ENCODE measurements around the gene C6orf15. TPM values are rescaled to one million over a fixed set of nuclear protein-coding genes. Genes with fewer than 3 reads are reported as not detected.

The C6orf15 gene
- total RNA-seq, 1 experiment from 2014 or later, result not detected

- Histone ChIP-seq H3F3A (ENCODE audit: low read length, unreplicated experiment) (no peaks in the 10 kb centered on the region), H3K4me1 (ENCODE audit: insufficient read depth, low read length) (peaks cover 4% of the 10 kb centered on the region; the same call in 1 of the 2 replicates), H3K79me2 (ENCODE audit: low read length) (no peaks in the 10 kb centered on the region), H3K4me3 (ENCODE audit: low read length) (no peak overlapping the region), H4K20me1 (ENCODE audit: low read length) (no peaks in the 10 kb centered on the region), H3K9me2 (replicated peaks; ENCODE audit: low read length) (no peaks in the 10 kb centered on the region), H3K27me3 (ENCODE audit: low read length) (no peaks in the 10 kb centered on the region), H3K9ac (ENCODE audit: low read length) (no peak overlapping the region), H3K36me3 (ENCODE audit: low read depth, low read length) (no peaks in the 10 kb centered on the region), H3K4me2 (ENCODE audit: low read length) (no peak overlapping the region), H3K27ac (ENCODE audit: low read length) (no peak overlapping the region), H3K9me3 (ENCODE audit: low read length) (no peaks in the 10 kb centered on the region), H2AFZ (ENCODE audit: low read length) (no peak overlapping the region)
- ChIA-PET POLR2A (ENCODE audit: unreplicated experiment) (no interaction called here), CTCF (no interaction called here)
- no peak for DNase-seq
- TF ChIP-seq EZH2 (IDR thresholded peaks at IDR 0.05; ENCODE audit: low read length, unreplicated experiment) (no peak), CTCF (conservative IDR thresholded peaks at IDR 0.05; ENCODE audit: low read depth, low read length) (no peak), EZH2phosphoT487 (IDR thresholded peaks at IDR 0.05; ENCODE audit: borderline replicate concordance, low read length) (no peak)
- ATAC-seq, result no peak
- intact Hi-C loops (cut with micrococcal nuclease), result no loop called here
- BruUV-seq (replicated peaks), result no TSS peak
Observed at GRCh38 chr6:31142361-31142761, 30.0 kb upstream of the C6orf15 start.

- Histone ChIP-seq H3K9me3 (ENCODE audit: low read length) (no peaks in the 10 kb centered on the region), H3K9me2 (replicated peaks; ENCODE audit: low read length) (no peaks in the 10 kb centered on the region), H3K27me3 (ENCODE audit: low read length) (no peaks in the 10 kb centered on the region), H2AFZ (ENCODE audit: low read length) (no peak overlapping the region), H3K4me1 (ENCODE audit: insufficient read depth, low read length) (peaks cover 4% of the 10 kb centered on the region; the same call in 1 of the 2 replicates), H3K36me3 (ENCODE audit: low read depth, low read length) (no peaks in the 10 kb centered on the region), H3K4me2 (ENCODE audit: low read length) (no peak overlapping the region), H3K4me3 (ENCODE audit: low read length) (no peak overlapping the region), H3K27ac (ENCODE audit: low read length) (no peak overlapping the region), H3K79me2 (ENCODE audit: low read length) (no peaks in the 10 kb centered on the region), H3K9ac (ENCODE audit: low read length) (no peak overlapping the region), H4K20me1 (ENCODE audit: low read length) (no peaks in the 10 kb centered on the region), H3F3A (ENCODE audit: low read length, unreplicated experiment) (no peaks in the 10 kb centered on the region)
- intact Hi-C loops (cut with micrococcal nuclease), result no loop called here
- ChIA-PET CTCF (no interaction called here), POLR2A (ENCODE audit: unreplicated experiment) (no interaction called here)
- TF ChIP-seq EZH2 (IDR thresholded peaks at IDR 0.05; ENCODE audit: low read length, unreplicated experiment), result no peak
- TF ChIP-seq CTCF (conservative IDR thresholded peaks at IDR 0.05; ENCODE audit: low read depth, low read length), result no peak
- TF ChIP-seq EZH2phosphoT487 (IDR thresholded peaks at IDR 0.05; ENCODE audit: borderline replicate concordance, low read length), result no peak
- no peak for DNase-seq
- no peak for ATAC-seq
- BruUV-seq (replicated peaks), result no TSS peak
Observed at GRCh38 chr6:31140643-31141042, 28.3 kb upstream of the C6orf15 start.

- POLR2A ChIA-PET (ENCODE audit: unreplicated experiment), result interaction anchor here (0.8 kb wide), 1 partner anchor 19 kb away, joined by 3 read pairs; the partner anchor contains the start of gene TCF19
- no peak overlapping the region for H2AFZ ChIP-seq (ENCODE audit: low read length)
- BruUV-seq (replicated peaks), result no TSS peak
- no peaks in the 10 kb centered on the region for H3K79me2 ChIP-seq (ENCODE audit: low read length)
- no peak for ATAC-seq
- H3K4me2 ChIP-seq (ENCODE audit: low read length), result no peak overlapping the region
- peak; percentile 30 for DNase-seq
- no peaks in the 10 kb centered on the region for H4K20me1 ChIP-seq (ENCODE audit: low read length)
- H3K9me3 ChIP-seq (ENCODE audit: low read length), result no peaks in the 10 kb centered on the region
- no peak overlapping the region for H3K4me3 ChIP-seq (ENCODE audit: low read length)
- no peaks in the 10 kb centered on the region for H3F3A ChIP-seq (ENCODE audit: low read length, unreplicated experiment)
- H3K9me2 ChIP-seq (replicated peaks; ENCODE audit: low read length), result no peaks in the 10 kb centered on the region
- H3K4me1 ChIP-seq (ENCODE audit: insufficient read depth, low read length), result peaks cover 4% of the 10 kb centered on the region; the same call in 1 of the 2 replicates
- H3K36me3 ChIP-seq (ENCODE audit: low read depth, low read length), result no peaks in the 10 kb centered on the region
- no peaks in the 10 kb centered on the region for H3K27me3 ChIP-seq (ENCODE audit: low read length)
- H3K27ac ChIP-seq (ENCODE audit: low read length), result no peak overlapping the region
- no peak overlapping the region for H3K9ac ChIP-seq (ENCODE audit: low read length)
- CTCF ChIA-PET, result no interaction called here
- intact Hi-C loops (cut with micrococcal nuclease), result no loop called here
- no peak for TF ChIP-seq EZH2phosphoT487 (IDR thresholded peaks at IDR 0.05; ENCODE audit: borderline replicate concordance, low read length)
- no peak for TF ChIP-seq CTCF (conservative IDR thresholded peaks at IDR 0.05; ENCODE audit: low read depth, low read length)
- no peak for TF ChIP-seq EZH2 (IDR thresholded peaks at IDR 0.05; ENCODE audit: low read length, unreplicated experiment)
Observed at GRCh38 chr6:31139599-31139998, 27.2 kb upstream of the C6orf15 start.

Measured in PC-3 (cell line).